Panc1 (cell line): Measurements from ENCODE around the gene CDCP1.

Experiments used
- CTCF ChIP-seq: fragments of 450-650 bp; IDR thresholded peaks from 2 replicates; pipeline ENCODE4 v1.5.1; 2017; ENCODE audit warnings: mild to moderate bottlenecking
- POLR2AphosphoS5 ChIP-seq: IDR thresholded peaks from 2 replicates; pipeline ENCODE4 v1.6.1; 2012; ENCODE audit warnings: mild to moderate bottlenecking, low read depth, low read length, moderate library complexity

GRCh38 chr3:45067941-45068340 is 78.2 kb downstream of the CDCP1 start:
- no peak for TF ChIP-seq CTCF
- TF ChIP-seq POLR2AphosphoS5, result no peak
